Left ventricle myocardium inferior (tissue), 1 donor: ENCODE data around the gene B3GNT9. TPM values are rescaled to one million over a fixed set of nuclear protein-coding genes. Genes with fewer than 3 reads are reported as not detected.

Experiments used
- DNase-seq: peaks from one replicate; pipeline ENCODE4 v3.0.0-alpha.2; 2020
- H3K27ac ChIP-seq: fragments of 200-600 bp; replicated peaks from 2 replicates; pipeline ENCODE4 v1.8.0; 2021
- H3K27me3 ChIP-seq: fragments of 200-600 bp; 2 replicates; pipeline ENCODE4 v1.8.0; 2021; ENCODE audit warnings: low read depth
- H3K36me3 ChIP-seq: fragments of 200-600 bp; 2 replicates; pipeline ENCODE4 v1.8.0; 2021
- H3K4me1 ChIP-seq: fragments of 200-600 bp; 2 replicates; pipeline ENCODE4 v1.8.0; 2021
- H3K4me3 ChIP-seq: fragments of 200-600 bp; 2 replicates; pipeline ENCODE4 v1.8.0; 2021; ENCODE audit warnings: mild to moderate bottlenecking, moderate library complexity
- H3K9me3 ChIP-seq: fragments of 200-600 bp; replicated peaks from 2 replicates; pipeline ENCODE4 v1.8.0; 2021
- intact Hi-C: fragments of 100-400 bp; cut with micrococcal nuclease; formaldehyde crosslinking; loops from one replicate; pipeline ENCODE4 v1.11.0; 2022
- total RNA-seq: library from RNA; stranded (reverse); fragmentation: NEBNext Ultra II Directional; extraction: Animal tissue kit (Norgen Biotek cat#: 25700); gene quantifications from one replicate; pipeline ENCODE4 v1.2.1, GENCODE V29; 2021
- TF ChIP-seq, protein P1 (sequence below): fragments of 200-600 bp; IDR thresholded peaks from 2 replicates; pipeline ENCODE4 v1.8.0; 2021; ENCODE audit warnings: antibody characterized with exemption, mild to moderate bottlenecking, borderline replicate concordance
- donor health status: DM: no; HTN: yes; CAD: no; lungs with severe emphysema.

Gene B3GNT9
- total RNA-seq, 1 donor from 2014 or later, result 9.8 TPM

GRCh38 chr16:67111951-67112444 lies 38.8 kb downstream of the B3GNT9 start:
- intact Hi-C loops, result no loop called here

GRCh38 chr16:67109407-67110135 lies 41.2 kb downstream of the B3GNT9 start, which contains the start of gene PHAF1:
Gene PHAF1 (plus strand): TSS chr16:67109941. CDS start chr16:67110176, 235 bp downstream.
- peak within 1 kb of the TSS; percentile 93 for H3K4me3 ChIP-seq
- H3K9me3 ChIP-seq, result no peaks in the 10 kb centered on the region
- peak within 1 kb of the TSS; percentile 92 for H3K27ac ChIP-seq
- H3K36me3 ChIP-seq, result no peaks in the 10 kb centered on the region
- peak; percentile 94 for DNase-seq
- H3K27me3 ChIP-seq, result no peaks in the 10 kb centered on the region
- TF ChIP-seq, protein P1, sequence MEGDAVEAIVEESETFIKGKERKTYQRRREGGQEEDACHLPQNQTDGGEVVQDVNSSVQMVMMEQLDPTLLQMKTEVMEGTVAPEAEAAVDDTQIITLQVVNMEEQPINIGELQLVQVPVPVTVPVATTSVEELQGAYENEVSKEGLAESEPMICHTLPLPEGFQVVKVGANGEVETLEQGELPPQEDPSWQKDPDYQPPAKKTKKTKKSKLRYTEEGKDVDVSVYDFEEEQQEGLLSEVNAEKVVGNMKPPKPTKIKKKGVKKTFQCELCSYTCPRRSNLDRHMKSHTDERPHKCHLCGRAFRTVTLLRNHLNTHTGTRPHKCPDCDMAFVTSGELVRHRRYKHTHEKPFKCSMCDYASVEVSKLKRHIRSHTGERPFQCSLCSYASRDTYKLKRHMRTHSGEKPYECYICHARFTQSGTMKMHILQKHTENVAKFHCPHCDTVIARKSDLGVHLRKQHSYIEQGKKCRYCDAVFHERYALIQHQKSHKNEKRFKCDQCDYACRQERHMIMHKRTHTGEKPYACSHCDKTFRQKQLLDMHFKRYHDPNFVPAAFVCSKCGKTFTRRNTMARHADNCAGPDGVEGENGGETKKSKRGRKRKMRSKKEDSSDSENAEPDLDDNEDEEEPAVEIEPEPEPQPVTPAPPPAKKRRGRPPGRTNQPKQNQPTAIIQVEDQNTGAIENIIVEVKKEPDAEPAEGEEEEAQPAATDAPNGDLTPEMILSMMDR, result no peak
- intact Hi-C loops, result no loop called here
- H3K4me1 ChIP-seq, result peaks cover 46% of the 10 kb centered on the region

More at GRCh38 chr16:67111951-67112444, 38.8 kb downstream of the B3GNT9 start:
- no peak overlapping the region for H3K4me3 ChIP-seq
- no peak overlapping the region for H3K27ac ChIP-seq
- no peak for DNase-seq
- H3K4me1 ChIP-seq, result peaks cover 39% of the 10 kb centered on the region
- no peaks in the 10 kb centered on the region for H3K27me3 ChIP-seq
- no peaks in the 10 kb centered on the region for H3K36me3 ChIP-seq
- H3K9me3 ChIP-seq, result no peaks in the 10 kb centered on the region
- TF ChIP-seq, protein P1, result no peak

GRCh38 chr16:67108931-67109406 lies 41.8 kb downstream of the B3GNT9 start:
- Histone ChIP-seq H3K36me3 (no peaks in the 10 kb centered on the region), H3K27me3 (no peaks in the 10 kb centered on the region), H3K4me3 (peak overlapping the region; percentile 93), H3K27ac (peak overlapping the region; percentile 92), H3K9me3 (no peaks in the 10 kb centered on the region), H3K4me1 (peaks cover 52% of the 10 kb centered on the region)
- TF ChIP-seq, protein P1, result no peak
- intact Hi-C loops, result no loop called here
- DNase-seq, result no peak

GRCh38 chr16:67108489-67108888 lies 42.3 kb downstream of the B3GNT9 start:
- H3K27me3 ChIP-seq, result no peaks in the 10 kb centered on the region
- no peaks in the 10 kb centered on the region for H3K36me3 ChIP-seq
- TF ChIP-seq, protein P1, result no peak
- DNase-seq, result no peak
- H3K27ac ChIP-seq, result no peak overlapping the region
- H3K4me3 ChIP-seq, result no peak overlapping the region
- H3K4me1 ChIP-seq, result peaks cover 53% of the 10 kb centered on the region
- intact Hi-C loops, result no loop called here
- no peaks in the 10 kb centered on the region for H3K9me3 ChIP-seq

- Histone ChIP-seq H3K9me3 (no peaks in the 10 kb centered on the region), H3K27ac (no peak overlapping the region), H3K36me3 (peaks cover 5% of the 10 kb centered on the region), H3K4me3 (no peak overlapping the region), H3K4me1 (peaks cover 34% of the 10 kb centered on the region), H3K27me3 (no peaks in the 10 kb centered on the region)
- TF ChIP-seq, protein P1, result no peak
- intact Hi-C loops, result no loop called here
- no peak for DNase-seq
Observed at GRCh38 chr16:67105881-67106280, 44.9 kb downstream of the B3GNT9 start.
